VCaP (cell line): ENCODE measurements around the gene CABP4.

ENCODE experiments used
- H3K27ac ChIP-seq: fragments of 450-650 bp; 2 replicates; pipeline ENCODE4 v1.5.1; 2017
- CTCF ChIP-seq: fragments of 450-650 bp; conservative IDR thresholded peaks from 2 replicates; pipeline ENCODE4 v1.5.1; 2017; ENCODE audit warnings: mild to moderate bottlenecking, moderate library complexity

CABP4 gene

GRCh38 chr11:67429038-67429668 is 26.0 kb upstream of the CABP4 start:
- H3K27ac ChIP-seq: peak overlapping the region; percentile 95
- no peak for TF ChIP-seq CTCF

DNA sequence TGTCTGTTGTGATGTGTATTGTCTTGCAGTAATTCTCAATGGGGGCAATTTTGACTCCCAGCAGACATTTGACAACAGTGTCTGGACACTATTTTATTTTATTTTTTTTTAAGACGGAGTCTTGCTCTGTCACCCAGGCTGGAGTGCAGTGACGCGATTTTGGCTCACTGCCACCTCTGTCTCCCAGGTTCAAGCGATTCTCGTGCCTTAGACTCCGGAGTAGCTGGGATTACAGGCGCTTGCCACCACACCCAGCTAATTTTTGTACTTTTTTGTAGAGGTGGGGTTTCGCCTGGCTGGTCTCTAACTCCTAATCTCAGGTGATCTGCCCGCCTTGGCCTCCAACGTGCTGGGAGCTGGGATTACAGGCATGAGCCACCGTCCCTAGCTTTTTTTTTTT is 25.4 kb upstream of the CABP4 start:
- no peak for TF ChIP-seq CTCF
- peak overlapping the region; percentile 95; the same call in 1 of the 2 replicates for H3K27ac ChIP-seq

DNA sequence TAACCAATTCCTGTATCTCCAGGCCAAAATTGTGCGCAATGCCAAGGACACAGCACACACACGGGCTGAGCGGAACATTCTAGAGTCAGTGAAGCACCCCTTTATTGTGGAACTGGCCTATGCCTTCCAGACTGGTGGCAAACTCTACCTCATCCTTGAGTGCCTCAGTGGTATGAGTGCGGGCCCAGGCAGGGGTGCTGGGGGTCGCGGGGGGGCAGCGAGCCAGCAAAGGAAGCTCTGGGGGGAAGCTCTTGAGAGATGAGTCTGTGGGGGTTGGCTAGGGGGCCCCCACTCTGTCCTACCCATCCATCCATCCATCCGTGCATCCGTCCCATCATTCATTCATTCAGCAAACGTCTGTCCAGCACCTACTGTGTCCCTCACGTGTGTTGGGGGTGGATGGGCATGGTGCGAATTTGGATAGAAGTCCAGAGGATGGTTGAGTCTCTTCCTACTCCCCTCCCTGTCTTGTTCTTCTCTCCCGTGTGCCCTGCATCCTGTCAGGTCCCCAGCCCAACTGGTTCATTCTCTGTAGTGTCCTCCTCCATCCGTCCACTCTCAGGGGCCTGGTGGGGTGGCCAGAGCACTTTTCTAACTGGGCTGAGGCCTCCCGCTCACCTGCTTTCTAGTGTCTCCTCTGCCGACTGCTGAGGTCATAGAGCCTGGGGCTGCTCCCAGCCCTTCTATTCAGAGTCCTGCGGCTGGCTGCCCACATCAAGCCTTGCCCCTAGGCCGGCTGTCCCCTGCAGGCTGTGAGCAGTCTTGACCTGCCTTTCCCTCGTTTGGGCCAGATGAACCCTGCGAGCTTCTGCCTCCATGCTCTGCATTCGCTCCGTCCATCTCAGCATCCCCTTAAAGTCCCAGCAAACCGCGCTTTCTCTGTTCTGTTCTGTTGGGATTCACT is 23.6 kb upstream of the CABP4 start:
- no peak for TF ChIP-seq CTCF
- no peak overlapping the region for H3K27ac ChIP-seq

- no peak overlapping the region for H3K27ac ChIP-seq
These were observed 22.4 kb upstream of the CABP4 start for GRCh38 chr11:67432655-67433349.

DNA sequence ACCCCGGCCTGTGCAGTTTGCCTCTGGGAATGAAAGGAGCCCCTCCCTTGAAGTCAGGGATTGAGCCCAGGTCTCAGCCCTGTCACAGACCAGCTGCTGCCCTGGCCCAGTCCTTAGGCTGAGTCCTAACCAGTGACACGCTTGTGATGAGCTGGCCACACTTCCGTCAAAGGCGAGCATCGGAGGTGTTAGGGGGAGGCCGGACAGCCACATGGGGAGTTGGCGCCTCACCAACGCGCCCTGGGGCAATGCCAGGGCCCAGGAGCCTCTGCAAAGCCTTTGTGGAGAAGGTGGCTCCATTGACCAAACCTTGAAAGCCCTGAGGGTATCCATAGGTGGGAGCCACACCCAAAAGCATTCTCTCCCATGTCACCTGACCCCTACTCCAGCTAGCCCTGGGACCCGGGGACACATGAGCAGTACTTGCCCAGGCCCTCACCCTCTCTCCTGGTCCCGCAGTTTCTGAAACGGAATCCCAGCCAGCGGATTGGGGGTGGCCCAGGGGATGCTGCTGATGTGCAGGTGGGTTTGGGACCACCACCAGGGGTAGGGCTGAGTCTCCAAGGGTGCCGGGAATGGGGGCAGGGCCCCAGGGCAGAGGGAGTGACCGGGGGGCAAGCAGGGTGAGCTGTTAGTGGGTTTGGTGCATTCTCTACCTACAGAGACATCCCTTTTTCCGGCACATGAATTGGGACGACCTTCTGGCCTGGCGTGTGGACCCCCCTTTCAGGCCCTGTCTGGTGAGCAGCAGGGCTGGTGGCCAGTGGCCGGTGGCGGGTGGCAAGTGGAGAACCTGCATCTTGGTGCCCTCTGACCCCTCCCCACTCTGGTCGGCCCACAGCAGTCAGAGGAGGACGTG is 21.4 kb upstream of the CABP4 start:
- H3K27ac ChIP-seq: no peak overlapping the region
- TF ChIP-seq CTCF: no peak

More at GRCh38 chr11:67432655-67433349, 22.4 kb upstream of the CABP4 start:
- TF ChIP-seq CTCF: no peak

- H3K27ac ChIP-seq: no peak overlapping the region
- TF ChIP-seq CTCF: no peak
These were observed 20.7 kb upstream of the CABP4 start for GRCh38 chr11:67434395-67434881.
